ENCODE measurements around the gene EHHADH.

DNA sequence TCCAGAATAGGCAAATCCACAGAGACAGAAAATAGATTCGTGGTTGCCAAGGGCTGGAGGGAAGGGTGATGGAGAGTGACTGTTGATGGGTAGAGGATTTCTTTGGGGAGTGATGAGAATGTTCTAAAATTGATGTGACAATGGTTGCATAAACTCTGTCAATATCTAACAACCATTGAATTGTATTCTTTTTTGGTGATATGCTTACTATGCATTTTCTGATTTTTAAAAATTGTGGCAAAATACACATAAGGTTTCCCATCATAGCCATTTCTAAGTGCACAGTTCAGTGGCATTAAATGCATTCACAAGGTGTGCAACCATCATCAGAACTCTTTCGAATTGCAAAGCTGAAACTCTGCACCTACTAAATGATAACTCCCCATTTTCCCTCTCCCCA, 56.8 kb downstream of the EHHADH start:
- no peak for TF ChIP-seq POLR2A (IDR thresholded peaks at IDR 0.05)
- no peak for TF ChIP-seq CTCF (IDR thresholded peaks at IDR 0.05)
- TF ChIP-seq EP300 (IDR thresholded peaks at IDR 0.05) = no peak
- TF ChIP-seq POLR2AphosphoS5 (IDR thresholded peaks at IDR 0.05) = no peak
